ENCODE results near the gene MCM3. TPM values are rescaled to one million over a fixed set of nuclear protein-coding genes. Genes with fewer than 3 reads are reported as not detected.

MCM3 gene
- total RNA-seq, 1 experiment from 2014 or later: 191 TPM

DNA sequence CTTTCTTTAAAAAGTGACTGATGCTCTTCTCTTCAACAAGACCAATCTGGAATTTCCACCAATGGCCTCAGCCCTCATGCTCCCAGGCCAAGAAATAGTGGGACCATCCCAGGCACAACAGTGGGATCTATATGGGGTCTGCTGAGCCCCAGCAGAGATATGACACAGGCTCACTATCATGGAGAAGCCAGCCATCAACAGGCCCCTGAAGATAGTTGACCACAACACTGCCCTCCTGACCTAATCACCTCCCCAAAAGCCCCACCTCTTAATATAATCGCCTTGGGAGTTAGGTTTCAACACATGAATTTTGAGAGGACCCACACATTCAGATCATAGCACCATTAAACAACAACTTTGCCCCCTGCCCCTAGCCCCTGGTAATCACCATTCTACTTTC is 16.8 kb upstream of the MCM3 start:
- no peak overlapping the region for H3K9ac ChIP-seq (ENCODE audit: low read length)
- RAD21 ChIA-PET (ENCODE audit: low non-redundant PET in 1 of 2, low total read pairs in 2 of 2, uncharacterized antibody in 2 of 2, unreplicated experiment in 2 of 2): no interaction called here
- ATAC-seq (no peak), DNase-seq (ENCODE audit: low read depth, low spot score) (no peak)
- TF ChIP-seq ELF1 (IDR thresholded peaks at IDR 0.05; ENCODE audit: borderline replicate concordance, low read depth): no peak
- TF ChIP-seq POLR2A (IDR thresholded peaks at IDR 0.05; ENCODE audit: borderline replicate concordance, extremely low read depth, insufficient read depth, insufficient read length): no peak
- no peak for TF ChIP-seq RAD21 (IDR thresholded peaks at IDR 0.05; ENCODE audit: low read depth)
- TF ChIP-seq, protein P1, sequence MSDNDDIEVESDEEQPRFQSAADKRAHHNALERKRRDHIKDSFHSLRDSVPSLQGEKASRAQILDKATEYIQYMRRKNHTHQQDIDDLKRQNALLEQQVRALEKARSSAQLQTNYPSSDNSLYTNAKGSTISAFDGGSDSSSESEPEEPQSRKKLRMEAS (IDR thresholded peaks at IDR 0.05): no peak
- no peak for TF ChIP-seq CBX3 (IDR thresholded peaks at IDR 0.05; ENCODE audit: low read depth)
- TF ChIP-seq CEBPB (IDR thresholded peaks at IDR 0.05; ENCODE audit: low read depth): no peak
- TF ChIP-seq CTCF (IDR thresholded peaks at IDR 0.05 in 2 of 3, conservative IDR thresholded peaks at IDR 0.05 in 1 of 3; ENCODE audit: borderline replicate concordance in 1 of 3, insufficient read depth in 1 of 3, low read depth in 2 of 3, low read length in 2 of 3): no peak
- TF ChIP-seq, protein P2, sequence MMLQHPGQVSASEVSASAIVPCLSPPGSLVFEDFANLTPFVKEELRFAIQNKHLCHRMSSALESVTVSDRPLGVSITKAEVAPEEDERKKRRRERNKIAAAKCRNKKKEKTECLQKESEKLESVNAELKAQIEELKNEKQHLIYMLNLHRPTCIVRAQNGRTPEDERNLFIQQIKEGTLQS (IDR thresholded peaks at IDR 0.05): no peak
- TF ChIP-seq POLR2AphosphoS5 (IDR thresholded peaks at IDR 0.05; ENCODE audit: low read depth, low read length): no peak
- TF ChIP-seq TCF7L2 (IDR thresholded peaks at IDR 0.05; ENCODE audit: borderline replicate concordance, extremely low read depth, insufficient read depth, insufficient read length): no peak
- H3K4me1 ChIP-seq (ENCODE audit: control insufficient read depth in 1 of 2, insufficient read depth in 2 of 2, low read length in 2 of 2): no peaks in the 10 kb centered on the region
- no peak overlapping the region for H2AFZ ChIP-seq (ENCODE audit: low read depth, low read length, poor library complexity, severe bottlenecking)
- intact Hi-C loops (cut with micrococcal nuclease): no loop called here
- H3K4me2 ChIP-seq (ENCODE audit: low read length): no peak overlapping the region
- H4K20me1 ChIP-seq (ENCODE audit: insufficient read depth): no peaks in the 10 kb centered on the region
- no peak overlapping the region for H3K4me3 ChIP-seq (replicated peaks in 1 of 2; ENCODE audit: low read depth in 1 of 2, low read length in 2 of 2)
- no peaks in the 10 kb centered on the region for H3K36me3 ChIP-seq (ENCODE audit: control insufficient read depth in 1 of 2, insufficient read depth in 2 of 2, low read length in 2 of 2)
- H3K9me2 ChIP-seq (ENCODE audit: insufficient read depth): no peaks in the 10 kb centered on the region
- POLR2A ChIA-PET: no interaction called here
- no peaks in the 10 kb centered on the region for H3K79me2 ChIP-seq (ENCODE audit: insufficient read depth, low read length)
- no TSS peak for BruUV-seq (replicated peaks)
- no peaks in the 10 kb centered on the region for H3K27me3 ChIP-seq (ENCODE audit: insufficient read depth, low read length)
- no peaks in the 10 kb centered on the region for H3K9me3 ChIP-seq (ENCODE audit: control insufficient read depth in 1 of 2, insufficient read depth in 1 of 2, low read depth in 1 of 2, low read length in 2 of 2)
- CTCF ChIA-PET: interaction anchor here (0.6 kb wide), 1 partner anchor 350 kb away, joined by 3 read pairs; no protein-coding TSS in a partner anchor
- no peak overlapping the region for H3K27ac ChIP-seq (ENCODE audit: low read depth, low read length)
